H1 (cell line): ENCODE results near the gene STX19. TPM values are rescaled to one million over a fixed set of nuclear protein-coding genes. Genes with fewer than 3 reads are reported as not detected.

Experiments
- BACH1 ChIP-seq: IDR thresholded peaks from 2 replicates; pipeline ENCODE4 v1.6.1; 2012; ENCODE audit warnings: low read length, improper control_type of control experiment
- CBX5 ChIP-seq: fragments of 300-800, 300-1000 bp; sonication (generic); IDR thresholded peaks from 2 replicates; pipeline ENCODE4 v1.7.1; 2016; ENCODE audit warnings: antibody characterized with exemption, low read length, low read depth
- KDM1A ChIP-seq: fragments of 200-600, 300-600 bp; sonication (generic); IDR thresholded peaks from 2 replicates; pipeline ENCODE4 v1.7.1; 2016; ENCODE audit warnings: mild to moderate bottlenecking, low read length, borderline replicate concordance
- KDM5A ChIP-seq: fragments of 200-600 bp; IDR thresholded peaks from 2 replicates; pipeline ENCODE4 v1.7.1; 2012; ENCODE audit warnings: mild to moderate bottlenecking, low read length, inconsistent platforms, mixed read lengths
- POLR2A ChIP-seq, 2 experiments: IDR thresholded peaks; 1 replicate in 1 of 2; 2 replicates in 1 of 2; pipeline ENCODE4 v1.6.1; 2011; ENCODE audit warnings: low read depth in 2 of 2, low read length in 2 of 2, mild to moderate bottlenecking in 2 of 2; ENCODE audit errors: control extremely low read depth in 1 of 2
- POU5F1 ChIP-seq: IDR thresholded peaks from 2 replicates; pipeline ENCODE4 v1.6.1; 2011; ENCODE audit warnings: low read depth, mild to moderate bottlenecking, low read length, moderate library complexity
- SAP30 ChIP-seq: fragments of 300-600 bp; sonication (generic); IDR thresholded peaks from 2 replicates; pipeline ENCODE4 v1.7.1; 2012; ENCODE audit warnings: low read length, moderate library complexity, mild to moderate bottlenecking, inconsistent platforms; ENCODE audit not compliant: insufficient read depth, insufficient replicate concordance
- SIN3A ChIP-seq, 2 experiments: IDR thresholded peaks in 1 of 2; conservative IDR thresholded peaks in 1 of 2; 2 replicates each; pipeline ENCODE4 v1.6.1; 2011 to 2012; ENCODE audit warnings: low read length in 2 of 2, improper control_type of control experiment in 1 of 2, low read depth in 1 of 2, mild to moderate bottlenecking in 1 of 2
- SIX5 ChIP-seq: IDR thresholded peaks from 2 replicates; pipeline ENCODE4 v1.6.1; 2011; ENCODE audit warnings: mild to moderate bottlenecking, low read depth, low read length
- SP2 ChIP-seq: IDR thresholded peaks from 2 replicates; pipeline ENCODE4 v1.6.1; 2012; ENCODE audit warnings: mild to moderate bottlenecking, low read length, inconsistent platforms
- TCF12 ChIP-seq: IDR thresholded peaks from 2 replicates; pipeline ENCODE4 v1.6.1; 2011; ENCODE audit warnings: low read depth, mild to moderate bottlenecking, low read length
- YY1 ChIP-seq: IDR thresholded peaks from 2 replicates; pipeline ENCODE4 v1.6.1; 2011; ENCODE audit warnings: low read depth, mild to moderate bottlenecking, low read length
- polyA plus RNA-seq, 7 experiments: library from polyadenylated mRNA; depleted of rRNA in 3 of 7; stranded (reverse) in 5 of 7; unstranded in 2 of 7; fragments of >200 nt in 5 of 7; fragments of 200-250 nt in 2 of 7; gene quantifications; 1 replicate in 5 of 7; 2 replicates in 1 of 7; 4 replicates in 1 of 7; pipeline versions ENCODE4 v1.2.1 to v1.2.3, GENCODE V29; 2011 to 2013; ENCODE audit warnings: missing spikeins in 2 of 7, mixed read lengths in 2 of 7
- total RNA-seq: library from RNA; stranded (reverse); fragmentation: NEBNext Ultra II Directional; extraction: Animal tissue kit (Norgen Biotek cat#: 25700); gene quantifications from 2 replicates; pipeline ENCODE4 v1.2.1, GENCODE V29; 2021
- TF ChIP-seq, protein P1 (sequence below): fragments of 300-600 bp; sonication (generic); IDR thresholded peaks from 2 replicates; pipeline ENCODE4 v1.7.1; 2012; ENCODE audit warnings: low read length, moderate library complexity, mild to moderate bottlenecking, inconsistent platforms; ENCODE audit not compliant: insufficient replicate concordance

Gene STX19
- total and polyA plus RNA-seq, 2 of the 8 experiments (the other 6 are each of a cell fraction or from before 2014, with no cell fraction given) = not detected

DNA sequence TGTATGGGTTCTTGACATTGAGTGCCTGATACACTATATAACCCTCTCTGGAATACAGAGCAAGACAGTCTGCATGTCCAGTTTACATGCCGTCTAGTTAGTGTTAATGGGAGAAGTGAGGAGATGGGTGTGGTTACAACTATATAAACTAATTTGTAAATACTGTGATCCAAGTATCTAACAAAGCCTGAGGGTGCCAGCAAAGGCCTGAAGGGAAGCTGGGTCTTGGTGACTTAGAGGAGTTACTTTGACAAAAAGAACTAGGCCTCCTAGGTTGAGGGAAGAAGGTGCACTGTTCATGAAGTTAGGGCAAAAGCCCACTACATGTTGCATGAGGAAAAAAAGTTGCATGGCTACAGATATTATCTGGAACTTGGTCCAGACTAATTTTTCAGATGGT lies 36.7 kb upstream of the STX19 start (continued):
- TF ChIP-seq, protein P1, sequence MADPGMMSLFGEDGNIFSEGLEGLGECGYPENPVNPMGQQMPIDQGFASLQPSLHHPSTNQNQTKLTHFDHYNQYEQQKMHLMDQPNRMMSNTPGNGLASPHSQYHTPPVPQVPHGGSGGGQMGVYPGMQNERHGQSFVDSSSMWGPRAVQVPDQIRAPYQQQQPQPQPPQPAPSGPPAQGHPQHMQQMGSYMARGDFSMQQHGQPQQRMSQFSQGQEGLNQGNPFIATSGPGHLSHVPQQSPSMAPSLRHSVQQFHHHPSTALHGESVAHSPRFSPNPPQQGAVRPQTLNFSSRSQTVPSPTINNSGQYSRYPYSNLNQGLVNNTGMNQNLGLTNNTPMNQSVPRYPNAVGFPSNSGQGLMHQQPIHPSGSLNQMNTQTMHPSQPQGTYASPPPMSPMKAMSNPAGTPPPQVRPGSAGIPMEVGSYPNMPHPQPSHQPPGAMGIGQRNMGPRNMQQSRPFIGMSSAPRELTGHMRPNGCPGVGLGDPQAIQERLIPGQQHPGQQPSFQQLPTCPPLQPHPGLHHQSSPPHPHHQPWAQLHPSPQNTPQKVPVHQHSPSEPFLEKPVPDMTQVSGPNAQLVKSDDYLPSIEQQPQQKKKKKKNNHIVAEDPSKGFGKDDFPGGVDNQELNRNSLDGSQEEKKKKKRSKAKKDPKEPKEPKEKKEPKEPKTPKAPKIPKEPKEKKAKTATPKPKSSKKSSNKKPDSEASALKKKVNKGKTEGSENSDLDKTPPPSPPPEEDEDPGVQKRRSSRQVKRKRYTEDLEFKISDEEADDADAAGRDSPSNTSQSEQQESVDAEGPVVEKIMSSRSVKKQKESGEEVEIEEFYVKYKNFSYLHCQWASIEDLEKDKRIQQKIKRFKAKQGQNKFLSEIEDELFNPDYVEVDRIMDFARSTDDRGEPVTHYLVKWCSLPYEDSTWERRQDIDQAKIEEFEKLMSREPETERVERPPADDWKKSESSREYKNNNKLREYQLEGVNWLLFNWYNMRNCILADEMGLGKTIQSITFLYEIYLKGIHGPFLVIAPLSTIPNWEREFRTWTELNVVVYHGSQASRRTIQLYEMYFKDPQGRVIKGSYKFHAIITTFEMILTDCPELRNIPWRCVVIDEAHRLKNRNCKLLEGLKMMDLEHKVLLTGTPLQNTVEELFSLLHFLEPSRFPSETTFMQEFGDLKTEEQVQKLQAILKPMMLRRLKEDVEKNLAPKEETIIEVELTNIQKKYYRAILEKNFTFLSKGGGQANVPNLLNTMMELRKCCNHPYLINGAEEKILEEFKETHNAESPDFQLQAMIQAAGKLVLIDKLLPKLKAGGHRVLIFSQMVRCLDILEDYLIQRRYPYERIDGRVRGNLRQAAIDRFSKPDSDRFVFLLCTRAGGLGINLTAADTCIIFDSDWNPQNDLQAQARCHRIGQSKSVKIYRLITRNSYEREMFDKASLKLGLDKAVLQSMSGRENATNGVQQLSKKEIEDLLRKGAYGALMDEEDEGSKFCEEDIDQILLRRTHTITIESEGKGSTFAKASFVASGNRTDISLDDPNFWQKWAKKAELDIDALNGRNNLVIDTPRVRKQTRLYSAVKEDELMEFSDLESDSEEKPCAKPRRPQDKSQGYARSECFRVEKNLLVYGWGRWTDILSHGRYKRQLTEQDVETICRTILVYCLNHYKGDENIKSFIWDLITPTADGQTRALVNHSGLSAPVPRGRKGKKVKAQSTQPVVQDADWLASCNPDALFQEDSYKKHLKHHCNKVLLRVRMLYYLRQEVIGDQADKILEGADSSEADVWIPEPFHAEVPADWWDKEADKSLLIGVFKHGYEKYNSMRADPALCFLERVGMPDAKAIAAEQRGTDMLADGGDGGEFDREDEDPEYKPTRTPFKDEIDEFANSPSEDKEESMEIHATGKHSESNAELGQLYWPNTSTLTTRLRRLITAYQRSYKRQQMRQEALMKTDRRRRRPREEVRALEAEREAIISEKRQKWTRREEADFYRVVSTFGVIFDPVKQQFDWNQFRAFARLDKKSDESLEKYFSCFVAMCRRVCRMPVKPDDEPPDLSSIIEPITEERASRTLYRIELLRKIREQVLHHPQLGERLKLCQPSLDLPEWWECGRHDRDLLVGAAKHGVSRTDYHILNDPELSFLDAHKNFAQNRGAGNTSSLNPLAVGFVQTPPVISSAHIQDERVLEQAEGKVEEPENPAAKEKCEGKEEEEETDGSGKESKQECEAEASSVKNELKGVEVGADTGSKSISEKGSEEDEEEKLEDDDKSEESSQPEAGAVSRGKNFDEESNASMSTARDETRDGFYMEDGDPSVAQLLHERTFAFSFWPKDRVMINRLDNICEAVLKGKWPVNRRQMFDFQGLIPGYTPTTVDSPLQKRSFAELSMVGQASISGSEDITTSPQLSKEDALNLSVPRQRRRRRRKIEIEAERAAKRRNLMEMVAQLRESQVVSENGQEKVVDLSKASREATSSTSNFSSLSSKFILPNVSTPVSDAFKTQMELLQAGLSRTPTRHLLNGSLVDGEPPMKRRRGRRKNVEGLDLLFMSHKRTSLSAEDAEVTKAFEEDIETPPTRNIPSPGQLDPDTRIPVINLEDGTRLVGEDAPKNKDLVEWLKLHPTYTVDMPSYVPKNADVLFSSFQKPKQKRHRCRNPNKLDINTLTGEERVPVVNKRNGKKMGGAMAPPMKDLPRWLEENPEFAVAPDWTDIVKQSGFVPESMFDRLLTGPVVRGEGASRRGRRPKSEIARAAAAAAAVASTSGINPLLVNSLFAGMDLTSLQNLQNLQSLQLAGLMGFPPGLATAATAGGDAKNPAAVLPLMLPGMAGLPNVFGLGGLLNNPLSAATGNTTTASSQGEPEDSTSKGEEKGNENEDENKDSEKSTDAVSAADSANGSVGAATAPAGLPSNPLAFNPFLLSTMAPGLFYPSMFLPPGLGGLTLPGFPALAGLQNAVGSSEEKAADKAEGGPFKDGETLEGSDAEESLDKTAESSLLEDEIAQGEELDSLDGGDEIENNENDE = no peak
- no peak for TF ChIP-seq SIN3A (conservative IDR thresholded peaks at IDR 0.05 in 1 of 2, IDR thresholded peaks at IDR 0.05 in 1 of 2; ENCODE audit: low read depth in 1 of 2, low read length in 2 of 2)
- no peak for TF ChIP-seq CBX5
- TF ChIP-seq TCF12 = no peak
- TF ChIP-seq SAP30 = no peak
- TF ChIP-seq YY1 = no peak
- no peak for TF ChIP-seq KDM1A
- TF ChIP-seq SP2 = no peak
- no peak for TF ChIP-seq POLR2A (IDR thresholded peaks at IDR 0.05; ENCODE audit: control extremely low read depth in 1 of 2, low read depth in 2 of 2, low read length in 2 of 2)
- no peak for TF ChIP-seq BACH1
- TF ChIP-seq KDM5A = no peak
- TF ChIP-seq SIX5 = no peak
- no peak for TF ChIP-seq POU5F1
